Smooth muscle cell (in vitro differentiated cells): ENCODE measurements around the gene INAVA. TPM values are rescaled to one million over a fixed set of nuclear protein-coding genes. Genes with fewer than 3 reads are reported as not detected.

Experiments
- DNase-seq: peaks from one replicate; lab custom pipeline; 2025; ENCODE audit not compliant: unreplicated experiment; lab: John Stamatoyannopoulos, UW
- H2AFZ ChIP-seq: fragments of 200-600 bp; sonication (generic); 2 replicates; pipeline ENCODE4 v1.6.0; 2016; ENCODE audit warnings: antibody characterized with exemption, low read depth, mild to moderate bottlenecking
- H3F3A ChIP-seq: fragments of 200-600 bp; sonication (generic); 2 replicates; pipeline ENCODE4 v1.6.0; 2017; ENCODE audit warnings: antibody characterized with exemption, low read depth
- H3K27ac ChIP-seq: fragments of 200-600 bp; sonication (generic); 2 replicates; pipeline ENCODE4 v1.5.1; 2016; ENCODE audit warnings: low read depth, mild to moderate bottlenecking
- H3K27me3 ChIP-seq: fragments of 200-600 bp; sonication (generic); 2 replicates; pipeline ENCODE4 v1.6.1; 2016; ENCODE audit warnings: low read depth, mild to moderate bottlenecking
- H3K36me3 ChIP-seq: fragments of 200-600 bp; sonication (generic); 2 replicates; pipeline ENCODE4 v1.5.1; 2016; ENCODE audit warnings: low read depth
- H3K4me1 ChIP-seq: fragments of 200-600 bp; sonication (generic); 2 replicates; pipeline ENCODE4 v1.5.1; 2016; ENCODE audit warnings: low read depth
- H3K4me2 ChIP-seq: fragments of 200-600 bp; sonication (generic); 2 replicates; pipeline ENCODE4 v1.6.0; 2016; ENCODE audit warnings: mild to moderate bottlenecking
- H3K4me3 ChIP-seq: fragments of 200-600 bp; sonication (generic); 2 replicates; pipeline ENCODE4 v1.5.1; 2016; ENCODE audit warnings: mild to moderate bottlenecking
- H3K79me2 ChIP-seq: fragments of 200-600 bp; sonication (generic); 2 replicates; pipeline ENCODE4 v1.6.0; 2016; ENCODE audit warnings: low read depth, mild to moderate bottlenecking
- H3K9ac ChIP-seq: fragments of 200-600 bp; sonication (generic); 2 replicates; pipeline ENCODE4 v1.6.0; 2016; ENCODE audit warnings: low read depth
- H3K9me3 ChIP-seq: fragments of 200-600 bp; sonication (generic); replicated peaks from 2 replicates; pipeline ENCODE4 v1.5.1; 2016; ENCODE audit warnings: low read depth
- H4K20me1 ChIP-seq: fragments of 200-600 bp; sonication (generic); 2 replicates; pipeline ENCODE4 v1.6.0; 2016; ENCODE audit warnings: low read depth
- WGBS: methylation state at CpG from one replicate; pipeline ENCODE4 v1.1.7; 2016; ENCODE audit warnings: low lambda C conversion rate; 5-methylcytosine and 5-hydroxymethylcytosine counted together
- polyA plus RNA-seq: library from polyadenylated mRNA; unstranded; fragments of >200 nt; fragmentation: Nextera tagmentation; extraction: Ambion mirVana; gene quantifications from 2 replicates; pipeline ENCODE4 v1.2.1, GENCODE V29; 2016
- total RNA-seq: library from RNA; depleted of rRNA; stranded (reverse); fragments of >200 nt; gene quantifications from 2 replicates; pipeline ENCODE4 v1.2.3, GENCODE V29; 2014
- TF ChIP-seq, protein P1 (sequence below): fragments of 200-600 bp; sonication (generic); IDR thresholded peaks from 2 replicates; pipeline ENCODE4 v1.5.1; 2017; ENCODE audit warnings: borderline replicate concordance, mild to moderate bottlenecking, antibody characterized with exemption; ENCODE audit not compliant: insufficient read depth, poor library complexity, severe bottlenecking

The INAVA gene
- total and polyA plus RNA-seq, 2 experiments from 2014 or later, result 10.1 to 16.9 TPM

DNA sequence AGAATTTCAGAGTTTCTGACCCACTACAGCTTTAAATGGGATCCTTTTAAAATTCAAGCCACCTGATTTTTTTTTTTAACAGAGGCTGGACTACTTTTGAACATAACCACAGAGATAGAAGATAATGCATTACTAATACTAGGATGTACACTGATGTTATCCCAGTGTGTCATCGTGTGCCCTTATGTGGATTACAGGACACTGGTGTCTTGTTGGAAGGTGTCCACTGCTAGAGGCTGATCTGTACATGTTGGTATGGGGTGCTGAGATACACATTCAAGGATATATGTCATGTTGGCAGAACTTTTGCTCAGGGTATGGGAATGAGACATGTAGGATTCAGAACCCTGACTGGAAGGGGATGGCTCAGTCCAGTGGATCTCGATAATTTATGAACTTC, 56.3 kb downstream of the INAVA start:
- H3K4me1 ChIP-seq, result no peaks in the 10 kb centered on the region
- H3K9me3 ChIP-seq, result peaks cover 5% of the 10 kb centered on the region
- H2AFZ ChIP-seq, result no peak overlapping the region
- TF ChIP-seq, protein P1, sequence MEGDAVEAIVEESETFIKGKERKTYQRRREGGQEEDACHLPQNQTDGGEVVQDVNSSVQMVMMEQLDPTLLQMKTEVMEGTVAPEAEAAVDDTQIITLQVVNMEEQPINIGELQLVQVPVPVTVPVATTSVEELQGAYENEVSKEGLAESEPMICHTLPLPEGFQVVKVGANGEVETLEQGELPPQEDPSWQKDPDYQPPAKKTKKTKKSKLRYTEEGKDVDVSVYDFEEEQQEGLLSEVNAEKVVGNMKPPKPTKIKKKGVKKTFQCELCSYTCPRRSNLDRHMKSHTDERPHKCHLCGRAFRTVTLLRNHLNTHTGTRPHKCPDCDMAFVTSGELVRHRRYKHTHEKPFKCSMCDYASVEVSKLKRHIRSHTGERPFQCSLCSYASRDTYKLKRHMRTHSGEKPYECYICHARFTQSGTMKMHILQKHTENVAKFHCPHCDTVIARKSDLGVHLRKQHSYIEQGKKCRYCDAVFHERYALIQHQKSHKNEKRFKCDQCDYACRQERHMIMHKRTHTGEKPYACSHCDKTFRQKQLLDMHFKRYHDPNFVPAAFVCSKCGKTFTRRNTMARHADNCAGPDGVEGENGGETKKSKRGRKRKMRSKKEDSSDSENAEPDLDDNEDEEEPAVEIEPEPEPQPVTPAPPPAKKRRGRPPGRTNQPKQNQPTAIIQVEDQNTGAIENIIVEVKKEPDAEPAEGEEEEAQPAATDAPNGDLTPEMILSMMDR, result no peak
- DNase-seq, result no peak
- WGBS, result 73% methylated on average over 2 of the region's 2 CpGs
- H3K4me2 ChIP-seq, result no peak overlapping the region
- no peaks in the 10 kb centered on the region for H3K79me2 ChIP-seq
- H3K27ac ChIP-seq, result no peak overlapping the region
- H3K27me3 ChIP-seq, result no peaks in the 10 kb centered on the region
- no peak overlapping the region for H3K4me3 ChIP-seq
- H3F3A ChIP-seq, result no peaks in the 10 kb centered on the region
- no peak overlapping the region for H3K9ac ChIP-seq
- H3K36me3 ChIP-seq, result no peaks in the 10 kb centered on the region
- no peaks in the 10 kb centered on the region for H4K20me1 ChIP-seq

DNA sequence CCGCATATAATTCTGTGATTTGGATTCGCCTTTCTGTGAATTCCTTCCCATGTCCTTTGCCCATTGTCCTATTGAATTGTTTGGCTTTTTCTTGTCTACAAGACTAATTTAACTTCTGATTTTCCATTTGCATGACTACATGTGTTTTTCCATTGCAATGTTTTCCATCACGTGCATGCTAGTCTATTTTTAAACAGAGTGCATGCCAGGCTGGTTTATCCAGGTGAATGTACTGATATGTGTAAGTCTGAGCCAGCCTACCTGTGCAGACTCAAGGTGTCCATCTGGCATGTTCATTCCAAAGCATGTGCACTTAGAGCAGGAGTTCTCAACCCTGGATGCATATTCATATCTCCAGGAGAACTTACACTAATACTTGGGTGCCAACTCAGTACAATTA, 59.7 kb downstream of the INAVA start:
- TF ChIP-seq, protein P1, result no peak
- H3K27ac ChIP-seq, result no peak overlapping the region
- no peaks in the 10 kb centered on the region for H3K27me3 ChIP-seq
- no peak overlapping the region for H3K4me3 ChIP-seq
- no peaks in the 10 kb centered on the region for H4K20me1 ChIP-seq
- H3K9ac ChIP-seq, result no peak overlapping the region
- H3K4me1 ChIP-seq, result peaks cover 2% of the 10 kb centered on the region
- H3F3A ChIP-seq, result no peaks in the 10 kb centered on the region
- WGBS, result 92% methylated on average over 3 of the region's 3 CpGs
- no peaks in the 10 kb centered on the region for H3K36me3 ChIP-seq
- no peaks in the 10 kb centered on the region for H3K9me3 ChIP-seq
- H3K79me2 ChIP-seq, result no peaks in the 10 kb centered on the region
- no peak for DNase-seq
- no peak overlapping the region for H2AFZ ChIP-seq
- H3K4me2 ChIP-seq, result no peak overlapping the region

DNA sequence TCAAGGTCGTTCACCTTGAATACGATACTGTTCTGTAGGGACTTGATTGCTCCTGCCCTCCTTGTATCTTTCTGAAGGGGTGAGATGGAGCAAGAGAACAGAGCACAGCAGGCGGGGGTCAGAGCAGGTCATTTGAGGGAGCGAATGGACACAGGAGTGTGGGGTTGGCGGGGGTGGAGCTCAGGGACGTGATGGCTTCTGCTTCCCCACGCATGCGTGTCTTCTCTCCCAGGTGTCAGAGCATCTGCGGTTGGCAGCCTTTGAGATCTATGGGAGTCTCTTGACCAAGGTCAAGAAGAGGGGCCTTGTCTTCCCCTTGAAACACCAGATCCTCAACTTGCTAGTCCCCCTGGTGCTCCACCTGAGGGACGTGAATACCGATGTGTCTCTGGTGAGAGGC, 63.9 kb downstream of the INAVA start:
- Histone ChIP-seq H3F3A (no peaks in the 10 kb centered on the region), H2AFZ (no peak overlapping the region), H3K79me2 (no peaks in the 10 kb centered on the region), H3K36me3 (no peaks in the 10 kb centered on the region), H3K4me2 (no peak overlapping the region), H3K27me3 (no peaks in the 10 kb centered on the region), H3K4me1 (peaks cover 9% of the 10 kb centered on the region), H4K20me1 (no peaks in the 10 kb centered on the region), H3K4me3 (no peak overlapping the region), H3K27ac (no peak overlapping the region), H3K9me3 (no peaks in the 10 kb centered on the region), H3K9ac (no peak overlapping the region)
- TF ChIP-seq, protein P1, result no peak
- WGBS, result 91% methylated on average over 11 of the region's 11 CpGs
- DNase-seq, result no peak

DNA sequence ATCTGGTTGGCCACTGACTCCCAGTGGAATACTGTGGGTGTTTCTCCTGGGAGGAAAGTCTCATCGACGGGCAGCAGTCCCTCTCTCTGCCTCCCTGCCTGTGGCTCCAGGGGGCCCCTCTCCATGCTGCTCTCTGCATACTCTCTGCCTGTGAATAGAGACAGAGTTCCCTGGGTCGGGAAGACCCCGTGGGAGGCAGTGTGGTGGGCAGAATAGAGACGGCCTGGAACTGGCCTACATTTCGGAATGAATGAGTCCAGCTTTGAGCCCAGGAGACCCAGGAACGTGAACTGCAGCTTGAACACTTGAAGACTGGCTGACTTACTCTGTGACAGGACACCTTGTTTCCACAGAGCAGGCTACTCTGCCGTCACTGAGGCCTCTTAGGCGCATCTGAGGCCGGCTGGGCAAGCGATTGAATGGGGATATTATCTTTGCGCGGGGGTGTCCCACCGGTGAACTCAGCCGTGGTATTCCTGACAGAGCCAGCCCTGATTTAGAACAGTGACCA, 64.8 kb downstream of the INAVA start:
- DNase-seq, result no peak
- 48% methylated on average over 15 of the region's 15 CpGs for WGBS
- peaks cover 9% of the 10 kb centered on the region for H3K4me1 ChIP-seq

More for the DNA sequence above, 64.8 kb downstream of the INAVA start:
- Histone ChIP-seq H3K9me3 (no peaks in the 10 kb centered on the region), H2AFZ (no peak overlapping the region), H3K4me3 (no peak overlapping the region), H3K27ac (no peak overlapping the region), H3K27me3 (no peaks in the 10 kb centered on the region), H3F3A (no peaks in the 10 kb centered on the region), H3K4me2 (no peak overlapping the region), H4K20me1 (no peaks in the 10 kb centered on the region), H3K36me3 (no peaks in the 10 kb centered on the region), H3K79me2 (no peaks in the 10 kb centered on the region), H3K9ac (no peak overlapping the region)
- TF ChIP-seq, protein P1, result no peak
